ENCODE data around the gene SLC16A7. TPM values are rescaled to one million over a fixed set of nuclear protein-coding genes. Genes with fewer than 3 reads are reported as not detected.

The SLC16A7 gene
- total RNA-seq, 1 donor from 2014 or later = 4.0 TPM

GRCh38 chr12:59834659-59835474 lies 239.0 kb downstream of the SLC16A7 start:
- peak in 1 of 2 donors; percentile 8 for DNase-seq (ENCODE audit: low read depth in 2 of 2)
